Dedifferentiated amniotic fluid mesenchymal stem cell (primary cell): ENCODE results near the gene EPS8L3.
A peak's percentile ranks its signal among the peaks of the same experiment; 100 is the strongest.
"Not testable (repeated sequence)": the region's sequence is repeated elsewhere in the genome, so short reads cannot be mapped to it uniquely, and the experiment has no call there.

Experiments
- DNase-seq: peaks from one replicate; pipeline ENCODE4 v3.0.0-alpha.2; 2016; ENCODE audit errors: extremely low spot score

The EPS8L3 gene

GRCh38 chr1:109711593-109712320, 52.0 kb downstream of the EPS8L3 start, which contains the start of gene GSTM5:
TSS of gene GSTM5 (plus strand) at chr1:109712251. CDS start at chr1:109712313, 62 bp downstream.
- DNase-seq = not testable (repeated sequence)

GRCh38 chr1:109709822-109710221, 53.9 kb downstream of the EPS8L3 start:
- not testable (repeated sequence) for DNase-seq

GRCh38 chr1:109708949-109709348, 54.8 kb downstream of the EPS8L3 start:
- not testable (repeated sequence) for DNase-seq

- peak; percentile 14 for DNase-seq
Measured at GRCh38 chr1:109705411-109705810, 58.3 kb downstream of the EPS8L3 start.

- peak; percentile 3 for DNase-seq
Measured at GRCh38 chr1:109704173-109704572, 59.5 kb downstream of the EPS8L3 start.

- peak; percentile 4 for DNase-seq
Measured at GRCh38 chr1:109702940-109703339, 60.8 kb downstream of the EPS8L3 start.
